Measurements from ENCODE around the gene DES. TPM values are rescaled to one million over a fixed set of nuclear protein-coding genes. Genes with fewer than 3 reads are reported as not detected.

The DES gene
- total and polyA plus RNA-seq, 9 of the 15 experiments (the other 6 are each of a cell fraction or from before 2014, with no cell fraction given): 2.5 to 58.9 (median 21.9) TPM

GRCh38 chr2:219436491-219436890 lies 18.3 kb downstream of the DES start:
- FAIRE-seq: no peak
- Histone ChIP-seq H3K4me3 (no peak overlapping the region), H3K9me1 (ENCODE audit: control insufficient read depth, insufficient read depth, low read length) (peaks cover 2% of the 10 kb centered on the region), H4K20me1 (replicated peaks; ENCODE audit: control insufficient read depth, insufficient read depth, low read length) (no peaks in the 10 kb centered on the region), H3K27me3 (ENCODE audit: control insufficient read depth in 2 of 2, insufficient read depth in 2 of 2, low read length in 2 of 2) (no peaks in the 10 kb centered on the region), H3K27ac (ENCODE audit: extremely low read depth, low read depth, low read length) (no peak overlapping the region), H3K79me2 (ENCODE audit: control insufficient read depth, insufficient read depth, low read length) (no peaks in the 10 kb centered on the region), H3K36me3 (ENCODE audit: control insufficient read depth, insufficient read depth, low read length) (no peaks in the 10 kb centered on the region), H2AFZ (ENCODE audit: low read depth, low read length) (no peak overlapping the region), H3K9ac (ENCODE audit: insufficient read depth in 1 of 2, low read depth in 2 of 2, low read length in 2 of 2) (no peak overlapping the region), H3K9me3 (replicated peaks; ENCODE audit: control insufficient read depth, insufficient read depth, low read depth, low read length) (no peaks in the 10 kb centered on the region), H3K4me1 (replicated peaks in 1 of 2; ENCODE audit: control insufficient read depth in 2 of 2, insufficient read depth in 2 of 2, low read length in 2 of 2) (peaks cover 12 to 23% of the 10 kb centered on the region in 2 experiments; a peak in 4 of 5 replicates), H3K4me2 (ENCODE audit: insufficient read depth, low read length) (no peak overlapping the region)
- CTCF ChIA-PET (ENCODE audit: low intra/inter-chr PET ratio): no interaction called here
- intact Hi-C loops (cut with micrococcal nuclease): no loop called here
- no peak for DNase-seq (ENCODE audit: extremely low read depth in 1 of 4, low spot score in 3 of 4)
- no peak for ATAC-seq
- in situ Hi-C loops (cut with MboI): loop anchor here (5.0 kb wide), 1 partner anchor 34 kb away; no protein-coding TSS in a partner anchor
- BruUV-seq (replicated peaks): no TSS peak
- POLR2A ChIA-PET: interaction anchor here (0.6 to 1.6 kb wide), 3 partner anchors 34 to 98 kb away, joined by 3 to 5 read pairs (median 3); no protein-coding TSS in a partner anchor
- no peak for TF ChIP-seq SMAD2 (IDR thresholded peaks at IDR 0.05; ENCODE audit: low read depth, low read length)
- no peak for TF ChIP-seq MTA1 (IDR thresholded peaks at IDR 0.05; ENCODE audit: borderline replicate concordance)
- TF ChIP-seq TFAP4 (CRISPR knock-in tag; IDR thresholded peaks at IDR 0.05; ENCODE audit: borderline replicate concordance): no peak
- TF ChIP-seq HNRNPLL (IDR thresholded peaks at IDR 0.05; ENCODE audit: low read depth, low read length, poor library complexity, severe bottlenecking): no peak
- no peak for TF ChIP-seq PPARD (CRISPR knock-in tag; IDR thresholded peaks at IDR 0.05)
- no peak for TF ChIP-seq CHD1 (IDR thresholded peaks at IDR 0.05; ENCODE audit: low read length)
- no peak for TF ChIP-seq PBX2 (CRISPR knock-in tag; IDR thresholded peaks at IDR 0.05; ENCODE audit: low read depth)
- no peak for TF ChIP-seq PBX2 (tag; conservative IDR thresholded peaks at IDR 0.05; ENCODE audit: low read depth)
- TF ChIP-seq ADNP (tag; IDR thresholded peaks at IDR 0.05): no peak
- no peak for TF ChIP-seq DDX20 (tag; IDR thresholded peaks at IDR 0.05; ENCODE audit: low read depth)
- no peak for TF ChIP-seq NELFE (IDR thresholded peaks at IDR 0.05; ENCODE audit: insufficient read depth, insufficient read length)
- no peak for TF ChIP-seq DIDO1 (tag; IDR thresholded peaks at IDR 0.05; ENCODE audit: low read depth)
- TF ChIP-seq SRSF3 (IDR thresholded peaks at IDR 0.05; ENCODE audit: insufficient read depth, low read length): no peak
- TF ChIP-seq CEBPG (CRISPR knock-in tag; IDR thresholded peaks at IDR 0.05): no peak
- no peak for TF ChIP-seq CEBPG (tag; conservative IDR thresholded peaks at IDR 0.05 in 1 of 2, IDR thresholded peaks at IDR 0.05 in 1 of 2)
- TF ChIP-seq ZNF263 (CRISPR knock-in tag; IDR thresholded peaks at IDR 0.05; ENCODE audit: borderline replicate concordance): no peak
- no peak for TF ChIP-seq HNRNPK (IDR thresholded peaks at IDR 0.05; ENCODE audit: low read depth, low read length, poor library complexity, severe bottlenecking)
- WGBS (ENCODE audit: insufficient coverage, low coverage, missing lambda C conversion rate): 11% methylated on average over 2 of the region's 5 CpGs

All from K562 (cell line).